Right renal cortex interstitium (tissue), 3 donors: Measurements from ENCODE around the gene SELP. TPM values are rescaled to one million over a fixed set of nuclear protein-coding genes. Genes with fewer than 3 reads are reported as not detected.

Experiments used
- DNase-seq, 3 donors: peaks; one replicate each; pipeline ENCODE4 v3.0.0-alpha.2; 2013; ENCODE audit warnings: low read depth in 3 of 3, low spot score in 2 of 3
- polyA plus RNA-seq, 3 donors: library from polyadenylated mRNA; unstranded; fragments of 120-200 nt; gene quantifications; one replicate each; pipeline ENCODE4 v1.2.1, GENCODE V29; 2013; ENCODE audit not compliant: insufficient read length in 3 of 3

Gene SELP
- polyA plus RNA-seq, 3 donors, result 5.4 to 9.5 (median 6.5) TPM

- no peak for DNase-seq
Observed at GRCh38 chr1:169577981-169578738, 51.8 kb downstream of the SELP start.

- no peak for DNase-seq
Observed at GRCh38 chr1:169576935-169577331, 53.0 kb downstream of the SELP start.

DNA sequence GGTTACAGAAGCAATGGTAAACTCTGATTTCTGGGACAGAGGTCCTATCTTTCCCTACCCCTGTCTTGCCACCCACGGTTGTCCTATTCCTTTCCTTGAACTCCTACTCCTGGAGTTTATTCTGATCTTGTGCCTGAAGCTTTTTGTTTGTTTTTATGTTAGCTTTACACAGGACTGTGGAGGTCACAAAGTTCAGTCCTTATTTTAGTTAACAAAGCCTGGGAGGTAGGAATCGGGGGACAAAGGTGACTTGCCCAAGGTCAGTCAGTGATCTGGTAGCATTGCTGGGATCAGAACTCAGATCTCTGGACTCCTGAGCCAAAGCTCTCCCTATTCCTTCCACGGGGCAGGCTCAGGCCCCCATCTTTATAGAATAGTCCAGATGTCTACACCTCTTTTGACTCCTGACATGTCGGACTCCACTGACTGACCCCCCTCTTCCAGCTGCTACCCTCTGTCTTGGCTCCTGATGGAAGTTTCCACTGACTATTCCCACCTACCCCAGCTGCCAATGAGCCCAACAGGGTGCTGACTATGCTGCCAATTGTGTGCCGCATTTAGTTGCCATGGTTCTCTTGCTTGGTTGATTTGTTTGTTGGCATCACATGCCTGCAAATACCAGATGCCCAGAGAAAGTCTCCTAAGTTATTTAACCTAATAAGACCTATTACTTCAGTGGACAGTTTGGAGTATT, 53.5 kb downstream of the SELP start:
- DNase-seq, result no peak

- DNase-seq, result no peak
Observed at GRCh38 chr1:169574336-169574735, 55.6 kb downstream of the SELP start.

DNA sequence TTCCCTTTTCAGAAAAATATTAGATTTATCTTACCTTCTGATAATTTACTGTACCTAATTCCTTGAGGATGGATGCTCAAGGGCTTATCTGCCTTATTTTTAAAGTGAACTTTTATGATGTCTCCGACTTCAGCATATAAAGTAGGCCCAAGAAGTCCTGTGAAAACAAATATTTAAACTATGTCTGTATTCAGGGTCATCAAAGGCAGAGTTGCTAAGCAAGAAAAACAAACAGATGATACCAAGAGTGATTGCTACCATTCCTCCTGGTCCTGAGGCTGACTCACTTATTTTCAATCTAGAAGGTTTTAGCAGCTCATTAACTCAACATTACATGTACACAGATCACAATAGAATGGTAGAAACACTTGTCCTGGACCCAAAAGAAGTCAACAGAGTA, 57.7 kb downstream of the SELP start:
- no peak for DNase-seq

DNA sequence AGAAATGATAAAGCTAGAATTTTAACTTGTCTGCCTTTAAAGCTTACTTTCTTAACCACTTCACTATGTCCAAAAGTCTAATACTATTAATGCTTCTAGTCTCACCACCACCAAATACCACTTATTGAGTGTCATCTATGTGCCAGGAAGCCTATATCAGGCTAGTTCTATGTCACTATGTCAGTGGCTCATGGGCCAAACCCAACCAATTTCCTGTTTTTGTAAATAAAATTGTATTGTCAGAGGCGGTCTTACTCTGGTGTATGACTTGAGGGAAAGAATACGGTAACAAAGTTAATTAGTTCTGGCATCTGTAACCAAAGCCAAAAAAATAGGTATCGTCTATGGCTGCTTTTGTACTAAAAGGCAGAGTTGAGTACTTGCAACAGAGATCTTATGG, 58.5 kb downstream of the SELP start:
- no peak for DNase-seq

DNA sequence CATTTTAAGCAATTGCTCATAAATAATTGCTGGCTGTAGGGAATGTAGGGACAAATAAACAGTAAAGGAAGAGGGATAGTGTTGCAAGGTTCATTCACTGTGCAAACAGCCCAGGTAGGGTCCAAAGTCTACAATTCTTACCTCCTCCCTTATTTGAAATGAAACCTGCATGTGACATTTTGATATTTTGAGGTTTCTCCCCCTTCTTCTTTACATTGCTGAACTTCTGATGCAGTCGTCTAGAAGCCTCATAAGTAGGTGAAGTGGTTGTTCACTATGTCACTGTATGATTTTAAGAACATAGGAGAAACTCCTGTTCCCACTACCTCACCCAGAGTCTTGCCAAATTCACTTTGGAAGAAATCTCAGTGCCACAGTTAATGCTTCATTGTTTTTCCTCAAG, 59.8 kb downstream of the SELP start:
- DNase-seq, result no peak

GRCh38 chr1:169568497-169568896, 61.4 kb downstream of the SELP start:
- DNase-seq, result no peak

DNA sequence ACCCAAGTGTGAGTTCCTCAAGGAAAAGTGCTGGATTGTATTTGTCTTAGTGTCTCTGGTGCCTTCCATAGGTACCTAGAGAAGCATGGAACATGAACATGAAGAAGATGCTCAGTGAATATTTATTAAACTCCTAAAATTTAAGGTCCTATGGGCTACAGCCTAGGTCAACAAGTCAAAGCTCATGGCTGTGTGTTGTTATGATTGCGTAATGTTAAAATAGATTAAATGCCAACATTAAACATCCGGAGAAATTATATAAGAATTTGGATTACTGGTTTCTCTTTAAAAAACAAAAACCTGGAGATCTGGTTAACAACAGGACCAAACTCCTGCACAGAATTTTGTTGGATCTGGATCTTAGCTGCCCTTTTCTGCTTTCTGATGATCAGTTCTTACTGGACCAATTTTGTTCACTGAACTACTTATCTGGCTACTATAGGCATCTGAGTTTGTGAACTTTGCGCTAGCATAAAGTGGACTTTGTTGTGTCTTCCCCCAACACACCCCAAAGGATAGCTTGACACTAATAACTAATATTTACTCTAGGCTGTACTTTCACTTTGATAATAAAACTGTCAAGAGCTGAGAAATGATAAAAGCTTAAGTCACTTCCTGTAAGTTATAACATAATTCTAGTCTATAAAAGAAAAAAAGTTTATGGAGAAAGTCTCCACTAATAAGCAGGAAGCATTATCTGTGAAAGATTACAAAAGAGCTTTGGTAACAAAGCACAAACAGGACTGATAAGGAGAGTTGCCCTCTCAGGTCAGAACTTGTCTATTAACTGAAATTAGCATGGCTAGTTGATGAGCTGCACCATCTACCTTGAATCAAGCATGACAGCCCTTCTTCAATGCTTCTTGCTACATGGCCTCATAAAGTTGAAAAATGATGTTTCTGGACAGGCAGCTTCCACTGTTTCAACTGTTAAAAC, 64.3 kb downstream of the SELP start:
- DNase-seq, result peak in 1 of 3 donors; percentile 18

- DNase-seq, result no peak
Observed at GRCh38 chr1:169563650-169564049, 66.3 kb downstream of the SELP start.

DNA sequence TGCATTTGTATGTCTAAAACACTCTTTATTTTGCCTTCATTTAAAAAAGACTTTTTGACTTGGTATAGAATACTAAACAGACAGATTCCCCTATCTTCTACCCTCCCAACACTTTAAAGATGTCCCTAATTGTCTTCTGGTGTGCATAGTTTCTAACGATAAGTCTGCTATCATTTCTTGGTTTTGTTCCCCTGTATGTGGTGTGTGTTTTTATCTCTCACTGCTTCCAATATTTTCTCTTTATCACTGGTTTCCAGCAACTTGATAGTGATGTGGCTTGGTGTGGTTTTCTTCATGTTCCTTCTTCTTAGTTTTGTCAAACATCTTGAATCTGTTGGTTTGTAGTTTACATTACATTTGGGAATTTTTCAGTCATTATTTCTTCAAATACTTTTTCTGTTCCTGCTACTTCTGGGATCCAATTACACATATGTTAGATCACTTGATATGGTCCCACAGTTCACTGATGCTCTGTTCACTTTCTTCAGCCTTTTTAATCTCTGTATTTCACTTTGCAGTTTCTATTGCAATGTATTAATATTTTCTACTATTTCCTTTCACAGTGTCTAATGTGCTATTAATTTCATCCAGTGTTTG, 66.8 kb downstream of the SELP start:
- no peak for DNase-seq

DNA sequence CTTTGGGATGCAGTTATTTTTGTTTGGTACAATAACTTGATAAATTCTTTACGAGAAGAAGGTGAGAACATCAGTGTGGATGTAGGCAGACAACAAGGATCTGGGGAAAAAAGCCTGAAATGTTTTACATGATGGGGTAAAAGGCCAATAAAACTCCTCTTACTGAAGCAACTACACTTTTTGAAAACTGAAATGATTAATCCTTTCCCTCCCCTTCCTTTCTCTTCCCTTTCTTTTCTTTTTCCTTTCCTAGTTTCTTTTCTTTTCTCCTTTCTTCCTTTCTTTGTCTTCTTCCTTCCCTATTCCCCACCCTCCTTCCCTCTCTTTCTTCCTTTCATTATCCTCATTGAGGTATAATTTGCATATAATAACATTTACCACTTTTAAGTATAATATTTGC, 68.2 kb downstream of the SELP start:
- DNase-seq, result no peak

DNA sequence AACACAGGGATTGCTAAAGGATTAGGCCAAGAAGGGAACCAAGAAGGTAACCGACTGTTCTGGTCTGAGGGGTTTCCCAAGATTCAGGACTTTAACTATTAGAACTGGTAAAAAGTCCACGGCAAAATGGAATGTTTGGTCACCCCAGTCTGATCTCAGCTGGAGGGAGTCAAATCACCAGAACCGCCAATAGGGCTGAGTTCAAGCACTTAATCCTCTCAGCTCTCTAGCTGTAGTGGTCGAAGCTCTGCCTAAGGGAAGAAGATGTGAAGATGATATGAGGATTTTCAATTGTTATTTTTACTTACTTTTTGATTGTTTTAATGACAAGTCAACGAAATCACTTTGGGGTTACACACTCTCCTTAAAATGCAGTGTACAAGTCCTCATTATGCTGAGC, 72.8 kb downstream of the SELP start:
- no peak for DNase-seq

DNA sequence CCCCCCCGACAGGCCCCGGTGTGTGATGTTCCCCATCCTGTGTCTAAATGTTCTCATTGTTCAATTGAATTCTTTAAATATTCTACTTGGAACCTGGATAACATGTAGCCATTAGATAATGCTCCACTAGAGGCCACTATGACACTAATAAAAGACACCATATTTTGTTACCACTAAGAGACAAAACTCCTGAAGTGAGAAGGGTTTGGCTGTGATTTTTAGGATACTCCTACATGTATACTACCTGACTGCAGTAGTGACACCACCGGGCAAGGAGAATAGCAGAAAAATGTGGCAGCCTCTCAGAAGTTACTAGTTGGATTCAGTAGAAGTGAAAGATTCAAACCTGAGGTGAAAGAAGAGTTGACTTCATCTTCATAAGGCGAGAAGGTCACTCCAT, 79.6 kb downstream of the SELP start:
- DNase-seq, result no peak

GRCh38 chr1:169548282-169548681, 81.6 kb downstream of the SELP start:
- no peak for DNase-seq

DNA sequence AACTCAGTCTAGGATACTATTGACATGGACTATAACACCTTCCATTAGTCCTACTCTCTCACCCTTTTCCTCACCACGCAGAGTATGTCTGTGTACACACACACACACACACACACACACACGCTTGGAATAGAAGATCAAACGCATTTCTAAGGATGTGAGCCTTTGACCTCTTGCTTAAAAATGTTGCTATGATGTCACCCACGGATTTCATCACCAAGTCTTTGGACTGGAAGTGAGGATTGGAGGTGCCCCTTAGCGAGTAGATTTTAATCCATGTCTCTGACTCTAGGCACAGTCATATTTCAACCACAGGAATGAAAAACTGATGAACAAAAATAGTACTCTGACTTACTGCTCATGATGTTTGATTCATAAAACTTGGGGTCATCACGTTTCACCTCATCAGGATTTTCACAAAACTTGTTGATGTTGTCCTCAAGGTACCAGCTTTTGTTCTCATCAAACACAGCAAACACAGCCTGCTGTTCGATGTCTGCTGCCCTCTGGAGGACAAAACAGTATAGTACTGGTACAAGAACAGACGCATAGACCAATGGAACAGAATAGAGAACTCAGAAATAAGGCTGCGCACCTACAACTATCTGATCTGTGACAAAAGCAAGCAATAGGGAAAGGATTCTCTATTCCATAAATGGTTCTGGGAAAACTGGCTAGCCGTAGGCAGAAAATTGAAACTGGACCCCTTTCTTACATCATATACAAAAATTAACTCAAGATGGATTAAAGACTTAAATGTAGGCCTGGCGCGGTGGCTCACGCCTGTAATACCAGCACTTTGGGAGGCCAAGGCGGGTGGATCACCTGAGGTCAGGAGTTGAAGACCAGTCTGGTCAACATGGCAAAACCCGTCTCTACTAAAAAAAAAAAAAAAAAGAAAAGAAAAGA, 83.6 kb downstream of the SELP start:
- DNase-seq, result peak in 2 of 3 donors; percentile 42 to 50

- DNase-seq, result no peak
Observed at GRCh38 chr1:169545472-169545871, 84.5 kb downstream of the SELP start.

GRCh38 chr1:169538998-169539871, 90.7 kb downstream of the SELP start:
- DNase-seq, result no peak
